NCI-H1694 (cell line): Measurements from ENCODE around the gene ICAM2.
"Not testable (repeated sequence)": the region's sequence is repeated elsewhere in the genome, so short reads cannot be mapped to it uniquely, and the experiment has no call there.

ENCODE experiments used
- DNase-seq: peaks from one replicate; lab custom pipeline; 2025; lab: John Stamatoyannopoulos, UW

Gene ICAM2

GRCh38 chr17:63997341-63998048 lies 22.9 kb downstream of the ICAM2 start:
- no peak for DNase-seq

DNA sequence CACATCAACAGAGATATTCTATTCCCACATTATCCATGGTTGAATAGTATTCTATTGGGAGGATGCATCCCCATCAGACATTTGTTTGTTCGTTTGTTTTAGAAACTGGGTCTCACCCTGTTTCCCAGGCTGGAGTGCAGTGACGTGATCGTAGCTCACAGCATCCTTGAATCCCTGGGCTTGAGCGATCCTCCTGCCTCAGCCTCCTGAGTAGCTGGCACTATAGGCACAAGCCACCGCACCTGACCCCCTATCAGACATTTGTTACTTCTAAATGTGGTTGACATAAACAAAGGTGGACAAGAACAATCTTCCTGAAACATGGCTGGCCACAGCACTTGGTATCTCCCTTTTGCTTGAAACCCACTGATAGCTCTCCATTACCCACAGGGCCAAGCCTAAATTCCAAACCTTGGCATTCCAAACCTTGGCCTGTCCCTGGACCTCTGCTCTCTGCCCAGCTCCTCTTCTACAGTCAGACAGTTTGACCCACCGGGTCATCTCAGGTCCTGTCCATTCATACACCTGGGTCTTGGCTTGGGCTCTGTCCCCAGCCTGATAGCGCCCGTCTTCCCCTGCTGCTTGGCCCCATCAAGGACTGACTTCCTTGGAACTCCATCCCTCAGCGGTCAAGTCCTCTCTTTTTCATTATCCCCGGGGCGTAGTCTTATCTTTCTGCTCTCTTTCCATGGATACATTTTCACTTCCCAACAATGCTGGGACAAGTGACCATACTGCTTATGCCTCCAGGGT lies 23.8 kb downstream of the ICAM2 start:
- DNase-seq, result no peak

GRCh38 chr17:63995626-63996025 lies 24.8 kb downstream of the ICAM2 start:
- DNase-seq, result no peak

GRCh38 chr17:63993368-63993985 lies 27.0 kb downstream of the ICAM2 start:
- DNase-seq, result no peak

DNA sequence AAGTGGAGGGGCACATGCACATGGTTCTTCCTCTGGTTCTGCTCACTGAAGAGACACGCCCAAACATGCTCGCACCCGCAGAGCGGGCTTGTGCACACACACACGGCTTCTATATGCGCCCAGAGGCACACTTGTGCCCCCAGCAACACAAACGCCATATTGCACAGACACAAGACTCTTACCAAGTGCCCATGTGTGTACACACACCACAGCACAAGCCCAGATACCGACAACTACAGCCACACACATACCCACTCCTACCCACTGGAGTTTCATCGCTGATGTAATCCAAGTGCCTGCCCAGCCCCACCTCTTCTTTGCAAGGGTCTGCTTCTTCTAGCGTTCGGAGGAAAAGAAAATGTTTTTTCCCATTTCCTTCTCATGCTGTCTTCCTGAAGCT lies 28.8 kb downstream of the ICAM2 start:
- DNase-seq, result no peak

DNA sequence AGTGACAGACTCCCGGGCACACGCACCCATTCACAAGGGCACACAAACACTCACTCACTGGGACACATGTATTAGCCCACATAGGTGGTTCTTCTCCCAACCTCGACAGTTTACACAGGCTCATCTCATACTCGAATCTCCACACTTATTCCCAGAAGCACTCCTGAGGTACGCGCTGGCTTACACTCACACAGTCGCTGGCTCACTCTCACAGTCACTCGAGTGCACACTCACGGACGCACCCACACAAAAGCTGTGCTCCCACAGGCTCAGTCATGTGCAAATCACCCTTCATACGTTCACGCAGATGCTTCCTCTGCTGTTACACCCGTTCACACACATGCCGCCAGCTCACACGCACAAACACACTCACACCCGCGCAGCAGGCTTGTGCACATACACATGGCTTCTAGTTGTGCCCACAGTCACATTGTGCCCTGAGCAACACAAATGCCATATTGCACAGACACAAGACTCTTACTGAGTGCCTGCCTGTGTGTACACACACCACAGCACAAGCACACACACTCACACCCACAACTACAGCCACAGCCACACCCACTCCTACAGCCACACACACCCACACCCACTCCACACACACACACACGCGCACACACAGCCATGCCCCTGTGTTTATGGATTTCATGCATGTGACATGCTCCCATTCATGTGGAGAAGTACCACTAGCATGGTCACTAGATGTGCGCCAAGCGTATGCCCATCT lies 30.6 kb downstream of the ICAM2 start:
- DNase-seq, result no peak

DNA sequence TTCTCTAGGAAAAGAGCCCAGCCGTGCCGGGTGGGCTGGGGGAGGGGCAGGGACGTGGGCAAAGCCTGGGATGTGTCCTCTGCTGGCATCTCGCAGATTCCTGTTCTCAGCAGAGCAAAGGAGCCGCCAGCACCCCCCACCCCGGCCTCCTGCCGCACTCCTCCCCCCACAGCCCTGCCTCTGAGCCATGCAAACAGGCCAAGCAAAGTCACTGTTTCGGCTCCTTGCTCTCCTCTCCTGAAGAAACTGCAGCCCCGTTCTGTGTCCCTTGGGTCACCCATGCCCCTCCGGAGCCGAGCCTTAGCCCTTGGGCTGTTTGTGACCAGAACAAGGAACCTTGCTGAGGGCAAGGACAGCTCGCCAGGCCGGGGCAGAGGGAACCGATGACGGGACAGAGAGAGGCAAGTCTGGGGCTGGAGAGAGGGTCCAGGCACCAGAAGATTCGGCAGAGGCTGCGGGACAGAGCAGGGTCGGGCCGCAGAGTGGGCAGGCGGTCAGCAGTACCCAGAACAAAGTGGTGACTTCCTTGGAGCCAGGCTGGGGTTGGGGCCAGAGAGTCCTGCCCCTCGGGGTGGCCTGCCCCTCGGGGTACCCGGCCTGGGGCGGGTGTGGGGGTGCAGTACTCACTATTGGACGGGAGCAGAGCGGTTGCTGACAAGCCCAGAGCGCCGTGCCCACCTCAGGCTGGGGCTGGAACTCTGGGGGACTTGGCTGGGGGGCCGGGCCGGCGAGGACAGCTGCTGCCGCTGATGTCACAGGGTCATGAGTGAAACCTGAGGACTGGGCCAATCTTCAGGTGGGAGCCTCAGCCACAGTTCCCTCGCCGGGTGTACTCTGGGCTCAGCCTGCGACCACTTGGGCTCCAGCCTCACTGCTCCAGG lies 31.5 kb downstream of the ICAM2 start:
- no peak for DNase-seq

DNA sequence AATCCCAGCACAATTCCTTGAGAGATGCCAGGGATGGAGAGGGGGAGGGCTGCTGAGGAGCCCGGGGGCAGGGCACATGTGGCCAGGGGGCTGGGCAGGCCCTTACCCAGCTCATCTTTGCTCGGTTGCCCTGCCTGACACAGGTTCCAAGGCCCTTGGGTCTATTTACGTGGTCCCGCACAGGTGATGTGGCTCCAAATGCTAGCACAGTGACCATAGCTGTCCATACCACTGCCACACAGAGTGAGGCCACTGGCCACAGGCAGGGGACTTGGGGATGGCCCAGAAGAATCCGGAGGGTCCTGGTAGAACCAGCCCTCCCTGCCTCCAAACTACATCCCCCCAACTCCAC lies 32.3 kb downstream of the ICAM2 start:
- DNase-seq, result no peak

DNA sequence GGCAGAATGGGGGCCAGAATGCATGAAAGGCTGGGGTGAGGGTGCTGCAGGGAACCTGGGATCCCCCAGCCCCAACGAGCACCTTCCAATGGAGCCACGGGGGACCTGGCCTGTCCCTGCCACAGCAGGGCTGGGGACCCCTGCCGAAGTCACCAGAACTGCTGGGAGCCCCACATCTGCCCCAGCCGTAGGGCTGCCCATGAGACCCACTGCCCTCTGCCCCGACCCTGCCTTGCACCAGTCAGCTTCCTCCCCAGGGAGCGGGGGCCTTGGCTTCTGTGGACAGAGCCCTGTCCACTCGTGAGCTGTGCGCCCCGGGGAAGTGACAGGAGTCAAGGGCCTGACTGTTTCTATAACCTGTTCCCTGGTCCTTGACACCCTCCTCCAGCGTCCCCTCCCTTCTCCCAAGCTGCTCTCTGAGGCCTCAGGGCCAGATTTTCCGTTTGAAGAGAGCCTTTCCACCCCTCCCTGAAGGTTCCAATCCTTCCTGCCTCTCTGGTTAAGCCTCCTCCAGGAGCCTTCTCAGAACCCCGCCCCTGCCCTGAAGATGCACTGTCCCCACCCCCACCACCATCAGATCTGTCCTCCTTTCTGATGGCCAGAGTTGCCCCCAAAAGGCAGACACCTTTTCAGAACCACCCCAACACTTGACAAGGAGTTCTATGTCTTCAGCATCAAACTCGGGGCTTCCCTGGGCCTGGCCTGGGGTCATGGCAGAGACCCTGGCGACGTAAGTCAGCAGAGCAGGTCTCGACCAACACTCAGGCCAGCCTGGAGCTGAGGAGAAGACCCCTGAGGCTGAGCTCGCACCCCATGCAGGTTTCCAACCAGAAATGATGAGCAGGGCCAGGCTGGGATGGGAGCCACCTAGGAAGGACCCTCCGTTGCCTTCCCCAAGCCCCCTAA lies 33.0 kb downstream of the ICAM2 start:
- DNase-seq, result no peak

GRCh38 chr17:63986821-63987220 lies 33.6 kb downstream of the ICAM2 start:
- no peak for DNase-seq

- DNase-seq, result no peak
Observed at GRCh38 chr17:63985387-63986140, 34.9 kb downstream of the ICAM2 start.

GRCh38 chr17:63984651-63985386 lies 35.6 kb downstream of the ICAM2 start:
- no peak for DNase-seq

GRCh38 chr17:63984236-63984635 lies 36.2 kb downstream of the ICAM2 start:
- no peak for DNase-seq

DNA sequence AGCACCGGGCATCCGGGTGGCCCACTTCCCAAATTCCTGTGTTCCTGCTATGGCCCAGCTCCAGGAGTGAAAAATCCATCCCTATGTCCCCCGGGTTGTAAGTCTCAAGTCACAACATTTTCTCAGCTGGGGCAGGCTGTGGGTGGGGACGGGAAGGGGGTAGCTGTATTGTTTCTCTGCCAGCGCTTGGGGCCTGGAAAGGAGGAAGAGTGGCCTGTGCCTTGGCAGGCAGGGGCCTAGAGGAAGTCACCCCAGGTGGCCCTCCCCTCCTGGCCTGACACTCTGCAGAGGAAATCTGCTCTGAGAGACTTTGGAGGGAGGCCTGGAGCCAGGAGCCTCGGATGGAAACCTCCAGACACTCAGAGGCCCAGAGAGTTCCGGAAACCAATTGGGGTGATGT lies 37.1 kb downstream of the ICAM2 start:
- no peak for DNase-seq

- DNase-seq, result not testable (repeated sequence)
Observed at GRCh38 chr17:63982641-63983040, 37.8 kb downstream of the ICAM2 start.

DNA sequence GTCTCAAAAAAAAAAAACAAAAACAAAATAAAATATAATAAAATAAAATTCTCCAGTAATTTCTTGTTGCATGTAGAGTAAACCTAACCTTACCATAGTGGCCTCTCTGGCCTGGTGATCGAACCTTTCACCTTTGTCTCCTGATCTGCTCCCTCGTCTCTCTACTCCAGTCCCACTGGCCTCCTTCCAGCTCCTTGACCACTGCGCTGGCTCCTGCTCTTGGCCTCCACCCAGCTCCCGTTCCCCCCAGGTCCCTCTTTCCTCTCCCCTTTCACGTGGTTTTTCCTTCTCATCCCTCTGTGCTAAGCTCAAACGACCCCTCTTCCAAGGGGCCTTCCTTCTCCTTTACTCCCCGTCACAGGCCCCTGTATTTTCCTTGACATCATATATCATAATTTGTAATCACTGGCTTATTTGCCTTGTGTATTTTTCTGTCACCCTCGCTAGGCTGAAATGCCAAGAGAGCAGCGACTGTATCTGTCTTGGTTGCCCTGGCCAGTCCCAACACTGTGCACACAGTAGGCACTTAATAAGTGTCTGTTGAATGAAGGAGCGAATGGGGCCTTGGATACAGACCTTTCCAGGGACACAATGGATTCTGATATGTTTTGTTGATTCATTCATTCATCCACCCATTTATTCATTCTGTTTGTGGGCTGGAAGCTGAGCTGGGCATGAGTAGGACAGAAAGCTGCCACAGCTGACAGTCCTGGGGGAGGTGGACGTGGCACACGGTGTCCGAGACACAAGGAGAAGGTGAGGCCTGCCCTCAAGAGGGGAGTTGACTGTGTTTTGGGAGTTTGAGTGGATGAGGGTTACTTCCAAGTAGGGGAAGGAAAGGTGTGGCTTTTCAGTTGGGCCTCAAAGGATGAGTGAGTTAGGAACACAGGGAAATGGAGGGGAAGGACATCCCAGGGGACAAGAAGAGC lies 41.9 kb downstream of the ICAM2 start:
- DNase-seq, result no peak

DNA sequence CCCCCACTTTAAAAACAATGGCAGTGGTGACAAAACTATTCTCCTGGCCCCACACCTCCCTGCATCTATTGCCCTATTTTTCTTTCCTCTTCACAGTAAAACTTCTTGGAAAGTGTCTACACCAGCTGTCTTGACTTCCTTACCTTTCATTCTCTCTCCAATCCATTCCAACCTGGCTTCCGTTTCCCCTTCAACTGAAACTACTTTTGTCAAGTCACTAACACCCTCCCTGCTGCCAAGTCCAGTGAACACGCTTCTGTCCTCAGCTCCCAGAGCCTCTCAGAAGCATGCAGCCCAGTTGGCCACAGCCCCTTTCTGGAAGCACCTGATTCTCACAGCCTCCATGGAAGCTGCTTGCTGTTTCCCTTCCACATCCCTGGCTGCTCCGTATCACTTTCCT lies 43.7 kb downstream of the ICAM2 start:
- no peak for DNase-seq

DNA sequence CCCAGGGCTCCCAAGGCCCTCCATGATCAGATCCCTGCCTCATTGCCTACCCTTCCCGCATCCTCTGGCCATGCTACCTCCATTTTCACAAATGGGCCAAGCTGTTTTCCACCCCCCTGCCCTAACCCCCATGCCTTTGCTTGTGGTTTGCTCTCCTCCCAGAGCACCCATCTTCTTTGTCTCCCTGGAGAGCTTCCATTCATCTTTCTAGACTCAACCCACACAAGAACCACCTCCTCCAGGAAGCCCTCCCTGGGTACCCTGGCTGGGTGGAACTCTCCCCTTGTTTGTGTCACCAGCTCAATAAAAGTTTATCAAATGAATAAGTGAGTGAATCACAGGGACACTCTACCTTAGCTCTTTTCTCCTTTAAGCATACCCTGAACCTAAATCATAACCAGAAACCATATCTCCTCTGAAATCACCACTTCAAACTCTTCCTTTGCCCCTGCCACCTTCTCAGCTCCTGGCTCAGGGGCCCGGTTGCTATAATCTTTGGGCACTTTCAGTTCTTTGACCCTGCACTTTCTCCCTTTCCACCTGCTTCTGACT lies 44.8 kb downstream of the ICAM2 start:
- no peak for DNase-seq
